G401 (cell line): ENCODE results near the gene HERC2. TPM values are rescaled to one million over a fixed set of nuclear protein-coding genes. Genes with fewer than 3 reads are reported as not detected.
"Not testable (repeated sequence)": the region's sequence is repeated elsewhere in the genome, so short reads cannot be mapped to it uniquely, and the experiment has no call there.

Experiments
- DNase-seq: peaks from one replicate; pipeline ENCODE4 v3.0.0-alpha.2; 2015; ENCODE audit warnings: low spot score
- in situ Hi-C: cut with HindIII; loops from 2 replicates; pipeline ENCODE4 v1.10.0; 2016; ENCODE audit warnings: low sequenced_read_pairs, mixed read lengths
- total RNA-seq: library from RNA; depleted of rRNA; stranded (reverse); fragments of >200 nt; shearing (Covaris generic); gene quantifications from 2 replicates; pipeline ENCODE4 v1.2.3, GENCODE V29; 2014; rRNA removed

Gene HERC2, protein sequence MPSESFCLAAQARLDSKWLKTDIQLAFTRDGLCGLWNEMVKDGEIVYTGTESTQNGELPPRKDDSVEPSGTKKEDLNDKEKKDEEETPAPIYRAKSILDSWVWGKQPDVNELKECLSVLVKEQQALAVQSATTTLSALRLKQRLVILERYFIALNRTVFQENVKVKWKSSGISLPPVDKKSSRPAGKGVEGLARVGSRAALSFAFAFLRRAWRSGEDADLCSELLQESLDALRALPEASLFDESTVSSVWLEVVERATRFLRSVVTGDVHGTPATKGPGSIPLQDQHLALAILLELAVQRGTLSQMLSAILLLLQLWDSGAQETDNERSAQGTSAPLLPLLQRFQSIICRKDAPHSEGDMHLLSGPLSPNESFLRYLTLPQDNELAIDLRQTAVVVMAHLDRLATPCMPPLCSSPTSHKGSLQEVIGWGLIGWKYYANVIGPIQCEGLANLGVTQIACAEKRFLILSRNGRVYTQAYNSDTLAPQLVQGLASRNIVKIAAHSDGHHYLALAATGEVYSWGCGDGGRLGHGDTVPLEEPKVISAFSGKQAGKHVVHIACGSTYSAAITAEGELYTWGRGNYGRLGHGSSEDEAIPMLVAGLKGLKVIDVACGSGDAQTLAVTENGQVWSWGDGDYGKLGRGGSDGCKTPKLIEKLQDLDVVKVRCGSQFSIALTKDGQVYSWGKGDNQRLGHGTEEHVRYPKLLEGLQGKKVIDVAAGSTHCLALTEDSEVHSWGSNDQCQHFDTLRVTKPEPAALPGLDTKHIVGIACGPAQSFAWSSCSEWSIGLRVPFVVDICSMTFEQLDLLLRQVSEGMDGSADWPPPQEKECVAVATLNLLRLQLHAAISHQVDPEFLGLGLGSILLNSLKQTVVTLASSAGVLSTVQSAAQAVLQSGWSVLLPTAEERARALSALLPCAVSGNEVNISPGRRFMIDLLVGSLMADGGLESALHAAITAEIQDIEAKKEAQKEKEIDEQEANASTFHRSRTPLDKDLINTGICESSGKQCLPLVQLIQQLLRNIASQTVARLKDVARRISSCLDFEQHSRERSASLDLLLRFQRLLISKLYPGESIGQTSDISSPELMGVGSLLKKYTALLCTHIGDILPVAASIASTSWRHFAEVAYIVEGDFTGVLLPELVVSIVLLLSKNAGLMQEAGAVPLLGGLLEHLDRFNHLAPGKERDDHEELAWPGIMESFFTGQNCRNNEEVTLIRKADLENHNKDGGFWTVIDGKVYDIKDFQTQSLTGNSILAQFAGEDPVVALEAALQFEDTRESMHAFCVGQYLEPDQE (N-terminal part only)
- 30.2 and 62.2 TPM in 2 replicates for total RNA-seq

DNA sequence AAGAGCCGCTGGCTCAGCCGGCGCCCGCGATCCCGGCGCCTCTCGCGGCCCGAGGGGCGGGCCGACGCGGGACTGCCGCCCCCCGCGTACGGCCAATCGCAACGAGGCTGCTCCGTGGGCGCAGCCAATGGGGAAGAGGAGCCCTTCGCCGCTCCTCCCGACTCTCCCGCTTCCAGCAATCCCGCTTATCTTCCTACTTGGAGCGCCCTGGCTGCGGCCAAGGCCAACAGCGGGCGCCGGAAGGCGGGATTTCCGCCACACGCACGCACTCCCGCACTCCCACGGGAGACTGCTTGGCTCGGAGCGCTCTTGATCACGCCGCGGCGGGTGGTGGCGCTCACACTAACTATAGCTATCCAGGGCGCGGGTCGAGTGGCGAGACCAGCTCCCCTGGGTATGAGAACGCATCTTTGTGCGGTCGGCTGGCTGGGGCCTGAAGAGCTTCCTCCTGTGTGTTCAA is at the start of gene HERC2:
HERC2 (minus strand) TSS at position 51 of the 460 bp plus-strand sequence. CDS start 746 bp downstream, outside the sequence.
- in situ Hi-C loops, DNase-seq: not testable (repeated sequence)

DNA sequence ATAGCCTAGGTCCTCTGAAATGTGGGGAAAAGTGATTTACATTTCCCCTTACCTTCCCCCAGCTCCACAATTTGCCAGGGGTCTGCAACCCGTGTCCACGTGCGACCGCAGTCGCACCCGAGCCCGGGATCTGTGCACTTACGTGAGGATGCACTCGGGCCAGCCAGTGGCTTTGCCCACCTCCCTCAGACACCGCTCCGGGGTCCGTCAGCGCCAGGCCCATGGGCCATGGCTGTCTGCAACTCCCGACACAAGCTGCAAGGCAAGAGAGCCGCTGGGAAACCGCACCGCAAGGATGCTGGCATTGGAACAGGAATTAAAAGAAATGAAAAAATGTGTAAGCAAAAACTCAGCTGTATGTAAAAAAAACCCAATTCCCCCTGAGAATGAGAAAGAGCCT is 43.5 kb upstream of the HERC2 start:
- in situ Hi-C loops, DNase-seq: not testable (repeated sequence)

DNA sequence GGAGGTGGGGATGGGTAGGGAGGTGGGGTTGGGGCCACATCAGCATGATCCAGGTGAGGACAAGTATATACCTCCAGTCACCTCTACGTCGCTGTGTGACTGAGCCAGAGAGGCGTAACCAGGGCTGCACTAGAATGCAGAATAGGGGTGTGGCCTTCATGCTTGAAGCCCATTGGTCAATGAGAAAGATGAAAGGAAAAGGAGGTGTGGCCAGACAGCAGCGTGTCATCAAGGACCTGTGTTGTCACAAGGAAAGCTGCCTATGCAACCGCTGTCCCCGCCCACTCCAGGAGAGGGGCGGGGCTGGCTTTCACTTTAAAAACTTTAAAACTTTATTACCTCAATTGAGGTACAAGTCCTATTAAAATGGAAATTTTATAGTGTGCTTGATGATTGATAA is 36.0 kb upstream of the HERC2 start, which contains the start of gene GOLGA6L24:
GOLGA6L24 (minus strand) TSS at position 101 of the 400 bp plus-strand sequence; CDS start at position 40, 61 bp downstream.
- in situ Hi-C loops, DNase-seq: not testable (repeated sequence)

DNA sequence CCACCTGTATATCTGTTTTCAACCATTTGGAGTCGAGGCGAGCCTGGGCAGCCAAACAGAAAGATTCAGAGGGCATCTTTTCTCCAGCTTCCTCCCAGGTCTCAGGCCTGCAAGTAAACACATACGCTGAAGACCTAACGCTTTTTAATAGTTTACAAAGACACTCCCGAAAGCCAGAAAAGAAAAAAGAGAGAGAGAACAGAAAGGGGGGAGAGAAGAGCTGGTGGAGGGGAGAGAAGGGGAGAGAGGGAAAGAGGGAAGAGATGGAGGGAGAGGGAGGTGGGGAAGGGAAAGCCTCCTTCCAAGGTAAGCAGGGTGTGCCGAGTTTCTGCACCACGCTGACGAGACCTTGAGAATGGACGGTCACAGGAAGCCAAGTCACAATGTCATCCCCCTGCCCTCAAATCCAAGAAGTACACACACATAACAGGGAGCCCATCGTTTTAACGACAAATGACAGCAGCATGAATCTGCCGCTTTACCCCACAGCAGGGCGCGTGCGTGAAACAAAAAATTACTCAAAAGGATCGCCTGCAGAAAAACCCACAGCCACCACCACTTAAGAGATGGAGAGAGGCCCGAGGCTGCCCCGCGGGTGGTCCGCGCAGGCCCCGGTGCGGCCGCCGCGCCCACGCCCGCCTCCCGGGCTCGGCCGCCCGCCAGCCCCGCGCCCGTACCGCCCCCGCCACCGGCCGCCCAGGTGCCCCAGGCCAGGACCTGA is 461 bp downstream of the HERC2 start:
- in situ Hi-C loops, DNase-seq: not testable (repeated sequence)

DNA sequence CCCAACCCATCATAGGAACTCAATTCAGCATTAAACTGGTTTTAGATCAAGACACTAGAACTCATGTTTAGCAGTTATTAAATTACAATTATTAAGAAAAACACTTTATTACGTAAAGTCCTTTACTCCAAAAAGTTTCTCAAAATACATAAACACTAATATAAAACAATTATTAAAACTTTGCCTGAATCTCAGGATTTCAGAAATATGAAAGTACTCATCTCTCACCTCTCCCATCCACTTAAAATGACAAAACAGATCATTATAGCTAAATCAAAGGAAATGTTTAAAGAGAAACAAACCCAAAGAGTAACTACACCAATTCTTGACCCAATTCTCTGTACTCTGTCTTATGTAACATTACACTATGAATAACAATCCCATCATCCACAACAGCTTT is 2.3 kb downstream of the HERC2 start:
- DNase-seq, in situ Hi-C loops: not testable (repeated sequence)

DNA sequence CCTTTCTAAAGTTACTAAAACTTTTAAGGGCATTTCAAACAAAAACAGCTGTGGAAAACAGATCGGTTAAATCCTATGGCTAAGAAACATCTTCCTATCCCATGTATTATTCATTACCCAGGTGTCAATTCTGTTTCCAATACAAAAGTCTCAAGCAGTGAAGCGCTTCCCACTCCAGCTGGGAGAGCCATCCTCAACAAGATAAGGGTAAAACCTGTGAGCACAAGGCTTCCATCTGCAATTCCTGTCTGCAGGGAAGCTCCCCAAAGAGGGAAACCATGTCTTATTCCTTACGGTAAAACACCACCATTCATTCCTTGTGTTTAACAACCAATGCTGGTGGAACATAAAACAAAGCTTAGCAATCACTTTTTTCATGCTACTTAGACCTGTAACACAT is 3.2 kb downstream of the HERC2 start:
- in situ Hi-C loops, DNase-seq: not testable (repeated sequence)

DNA sequence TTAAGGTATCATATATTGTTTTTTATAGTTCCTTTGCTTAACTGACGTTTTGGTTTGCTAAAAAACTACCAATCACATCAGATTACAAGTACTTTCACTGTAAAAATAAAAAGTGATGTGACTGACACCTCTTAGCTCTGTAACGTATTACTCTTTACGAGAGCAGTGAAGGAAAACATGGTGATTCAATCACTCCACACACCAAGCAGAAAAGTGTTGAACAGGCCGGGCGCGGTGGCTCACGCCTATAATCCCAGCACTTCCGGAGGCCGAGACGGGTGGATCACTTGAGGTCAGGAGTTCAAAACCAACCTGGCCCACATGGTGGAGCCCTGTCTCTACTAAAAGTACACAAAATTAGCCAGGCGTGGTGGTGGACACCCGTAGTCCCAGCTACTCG is 3.9 kb downstream of the HERC2 start:
- DNase-seq, in situ Hi-C loops: not testable (repeated sequence)

DNA sequence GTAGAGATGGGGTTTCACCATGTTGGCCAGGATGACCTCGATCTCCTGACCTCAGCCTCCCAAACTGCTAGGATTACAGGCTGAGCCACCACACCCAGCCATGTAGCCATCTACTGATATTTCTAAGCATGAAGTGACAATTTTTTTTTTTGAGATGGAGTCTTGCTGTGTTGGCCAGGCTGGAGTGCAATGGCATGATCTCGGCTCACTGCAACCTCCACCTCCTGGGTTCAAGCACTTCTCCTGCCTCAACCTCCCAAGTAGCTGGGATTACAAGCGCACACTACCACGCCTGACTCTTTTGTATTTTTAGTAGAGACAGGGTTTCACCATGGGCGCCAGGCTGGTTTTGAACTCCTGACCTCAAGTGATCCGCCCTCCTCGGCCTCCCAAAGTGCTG is 5.0 kb downstream of the HERC2 start:
- DNase-seq, in situ Hi-C loops: not testable (repeated sequence)

DNA sequence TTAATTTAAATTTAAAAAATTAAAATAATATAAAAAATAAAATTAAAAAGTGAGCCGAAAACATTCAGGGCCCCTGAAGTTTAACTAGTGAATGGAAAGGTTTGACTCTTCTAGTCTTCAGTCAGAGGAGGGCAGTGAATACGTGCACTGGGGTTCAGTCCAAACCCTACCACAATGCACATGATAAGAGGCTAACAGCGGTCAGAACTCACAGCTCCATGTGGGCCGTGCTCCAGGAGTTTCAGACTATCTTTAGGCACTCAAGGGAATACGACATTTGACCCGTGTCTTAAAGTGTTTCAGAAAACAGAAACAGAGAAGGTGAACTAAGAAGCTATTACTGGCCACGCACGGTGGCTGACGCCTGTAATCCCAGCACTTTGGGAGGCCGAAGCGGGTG is 11.5 kb downstream of the HERC2 start:
- DNase-seq, in situ Hi-C loops: not testable (repeated sequence)

DNA sequence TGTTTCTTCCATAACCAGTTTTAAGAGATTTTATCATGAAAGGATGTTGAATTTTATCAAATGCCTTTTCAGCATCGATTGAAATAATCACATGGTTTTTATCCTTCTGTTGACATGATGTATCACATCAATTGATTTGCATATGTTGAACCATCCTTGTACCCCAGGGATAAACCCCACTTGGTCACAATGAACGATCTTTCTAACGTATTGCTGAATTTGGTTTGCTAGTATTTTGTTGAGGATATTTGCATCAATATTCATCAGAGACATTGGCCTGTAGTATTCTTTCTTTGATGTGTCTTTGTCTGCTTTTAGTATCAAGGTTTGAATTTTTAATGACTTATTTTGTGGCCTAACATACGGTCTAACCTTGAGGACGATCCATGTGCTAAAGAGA is 13.3 kb downstream of the HERC2 start:
- DNase-seq, in situ Hi-C loops: not testable (repeated sequence)

DNA sequence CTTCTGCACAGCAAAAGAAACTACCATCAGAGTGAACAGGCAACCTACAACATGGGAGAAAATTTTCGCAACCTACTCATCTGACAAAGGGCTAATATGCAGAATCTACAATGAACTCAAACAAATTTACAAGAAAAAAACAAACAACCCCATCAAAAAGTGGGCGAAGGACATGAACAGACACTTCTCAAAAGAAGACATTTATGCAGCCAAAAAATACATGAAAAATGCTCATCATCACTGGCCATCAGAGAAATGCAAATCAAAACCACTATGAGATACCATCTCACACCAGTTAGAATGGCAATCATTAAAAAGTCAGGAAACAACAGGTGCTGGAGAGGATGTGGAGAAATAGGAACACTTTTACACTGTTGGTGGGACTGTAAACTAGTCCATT is 16.3 kb downstream of the HERC2 start:
- DNase-seq, in situ Hi-C loops: not testable (repeated sequence)

DNA sequence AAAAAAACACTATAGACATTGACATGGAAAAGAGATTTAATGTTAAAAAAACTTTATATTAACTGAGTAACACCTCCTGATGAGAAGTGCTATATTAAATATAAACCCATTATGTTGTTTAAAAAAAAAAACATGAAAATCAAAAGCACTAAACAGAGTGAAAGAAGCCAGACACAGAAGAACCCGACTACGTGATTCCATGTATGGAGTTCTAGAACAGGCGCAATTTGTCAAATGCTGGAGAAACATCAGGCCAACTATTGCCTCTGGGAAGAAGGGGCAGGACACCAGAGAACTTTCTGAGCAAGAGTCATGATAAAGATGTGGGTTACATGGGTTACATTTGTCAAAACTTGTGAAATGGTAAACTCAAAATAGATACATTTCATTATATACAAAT is 24.5 kb downstream of the HERC2 start:
- in situ Hi-C loops, result not testable (repeated sequence)

DNA sequence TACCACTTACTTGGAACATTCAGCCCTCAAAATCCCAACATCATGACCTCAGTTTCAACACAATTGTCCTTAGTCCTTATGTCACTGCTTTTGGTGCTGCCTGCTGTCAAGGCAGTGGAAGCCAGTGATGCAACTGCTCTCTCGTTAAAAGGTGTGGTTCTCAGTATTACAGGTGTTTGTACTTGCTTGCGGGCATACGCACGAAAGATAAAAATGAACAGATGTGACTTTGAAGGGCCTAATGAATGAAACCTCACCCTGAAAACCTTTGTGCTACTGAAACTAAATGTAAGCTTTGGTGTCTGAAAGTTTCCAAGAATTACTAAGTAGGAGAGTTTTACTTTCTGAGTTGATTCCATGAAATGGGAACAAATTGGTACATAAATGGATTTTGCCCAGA is 25.2 kb downstream of the HERC2 start:
- DNase-seq, in situ Hi-C loops: not testable (repeated sequence)

More for the DNA sequence above, 24.5 kb downstream of the HERC2 start:
- not testable (repeated sequence) for DNase-seq

DNA sequence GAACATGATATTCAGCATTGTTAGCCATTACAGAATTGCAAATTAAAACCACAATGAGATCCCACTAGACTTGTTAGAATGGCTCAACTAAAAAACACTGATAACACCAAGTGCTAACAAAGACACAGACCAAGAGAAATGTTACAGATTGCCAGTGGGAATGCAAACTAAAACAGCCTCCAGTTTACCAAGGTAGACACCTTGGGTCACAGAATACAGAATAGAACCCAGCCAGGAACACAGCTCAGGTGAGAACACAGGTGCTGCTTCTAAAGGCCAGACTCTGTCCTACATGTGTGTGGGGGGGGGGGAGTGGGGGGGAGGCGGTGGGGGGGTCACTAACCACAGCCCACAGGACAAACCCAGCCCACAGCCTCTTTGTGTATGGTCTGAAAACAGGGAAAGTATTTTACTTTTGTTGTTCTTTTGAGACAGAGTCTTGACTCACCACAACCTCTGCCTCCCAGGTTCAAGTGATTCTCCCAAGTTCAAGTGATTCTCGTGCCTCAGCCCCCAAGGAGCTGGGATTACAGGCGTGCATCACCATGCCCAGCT is 26.9 kb downstream of the HERC2 start:
- DNase-seq, in situ Hi-C loops: not testable (repeated sequence)

DNA sequence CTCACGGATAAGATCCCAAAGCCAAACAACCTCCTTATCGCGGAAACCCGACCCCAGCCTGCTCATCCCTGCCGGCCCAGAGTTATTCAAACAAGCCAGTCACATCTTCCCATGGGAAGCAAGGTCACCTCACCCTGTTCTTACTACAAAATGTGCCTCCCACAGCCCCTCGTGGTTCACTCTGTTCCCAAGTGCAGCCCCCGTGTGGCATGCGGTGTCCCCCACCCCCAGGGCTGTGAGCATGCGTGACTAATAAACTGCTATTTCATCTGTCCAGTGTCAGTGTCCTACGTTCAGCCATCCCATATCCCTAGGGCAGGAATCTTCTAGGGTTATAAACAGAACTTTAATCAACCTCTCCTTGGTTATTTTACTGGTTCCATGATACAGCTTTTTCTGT is 27.4 kb downstream of the HERC2 start:
- DNase-seq, in situ Hi-C loops: not testable (repeated sequence)

DNA sequence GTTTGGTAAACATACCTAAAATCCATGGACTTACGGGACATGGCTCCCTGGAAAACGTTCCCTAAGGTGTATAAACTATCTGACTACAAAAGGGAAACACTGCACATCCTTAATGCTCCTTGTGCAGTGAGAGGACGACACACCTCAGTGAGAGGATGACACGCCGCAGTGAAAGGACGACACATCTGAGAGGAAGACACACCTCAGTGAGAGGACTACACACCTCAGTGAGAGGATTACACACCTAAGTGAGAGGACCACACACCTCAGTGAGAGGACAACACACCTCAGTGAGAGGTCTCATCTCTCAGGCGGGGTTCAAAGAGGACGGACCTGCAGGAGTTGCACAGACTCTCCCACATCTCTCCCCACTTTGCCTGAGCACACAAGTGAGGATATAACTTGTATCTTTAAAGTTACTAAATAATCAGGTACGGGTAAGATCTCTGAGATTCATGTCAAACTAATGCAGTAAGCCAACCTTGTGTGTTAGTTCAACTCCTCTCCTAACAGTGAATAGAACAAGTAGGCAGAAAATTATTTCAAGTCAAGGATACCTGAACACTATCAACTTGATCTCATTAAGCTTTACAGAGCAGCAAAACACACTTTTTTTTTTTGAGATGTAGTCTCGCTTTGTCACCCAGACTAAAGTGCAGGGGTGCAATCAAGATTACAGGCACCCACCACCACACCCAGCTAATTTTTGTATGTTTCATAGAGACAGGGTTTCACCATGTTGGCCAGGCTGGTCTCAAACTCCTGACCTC is 32.1 kb downstream of the HERC2 start:
- in situ Hi-C loops, result no loop called here
- no peak for DNase-seq
